GM12878 (cell line): ENCODE data around the gene RRH. TPM values are rescaled to one million over a fixed set of nuclear protein-coding genes. Genes with fewer than 3 reads are reported as not detected.

Experiments used
- ATAC-seq: fragments of 200-7000 bp; cut with Tn5 transposase; 3 replicates; pipeline ENCODE4 v1.9.1; 2020; ENCODE audit warnings: mild to moderate bottlenecking, moderate library complexity
- BruUV-seq: library from RNA; stranded (reverse); fragments of 400-500 nt; replicated peaks from 2 replicates; lab custom pipeline; 2021; lab: Mats Ljungman, UMichigan
- CTCF ChIA-PET: fragments of 300-600 bp; sonication (Branson Sonifier 250); formaldehyde crosslinking; extraction: SDS; loops from one replicate; lab custom pipeline; 2021; ENCODE audit warnings: inconsistent platforms; lab: Yijun Ruan, JAX
- POLR2A ChIA-PET: fragments of 350-600 bp; formaldehyde crosslinking; extraction: SDS; loops from one replicate; lab custom pipeline; 2021; ENCODE audit warnings: inconsistent platforms; lab: Charles Lee
- RAD21 ChIA-PET: fragments of 300-600 bp; sonication (Branson Sonifier 250); formaldehyde crosslinking; loops from one replicate; lab custom pipeline; 2023; ENCODE audit warnings: antibody characterized with exemption; ENCODE audit not compliant: unreplicated experiment; lab: Charles Lee
- SMC1A ChIA-PET: fragments of 300-600 bp; sonication (Branson Sonifier 250); formaldehyde crosslinking; loops from one replicate; lab custom pipeline; 2023; ENCODE audit not compliant: unreplicated experiment, uncharacterized antibody; lab: Charles Lee
- DNase-seq: peaks from one replicate; pipeline ENCODE4 v3.0.0-alpha.2; 2011; ENCODE audit warnings: low read depth, low spot score
- FAIRE-seq: peaks from 3 replicates; lab custom pipeline; 2011; peaks lifted over from hg19 to GRCh38; lab: Jason Lieb, UNC
- H2AFZ ChIP-seq: 2 replicates; pipeline ENCODE4 v1.6.0; 2011; ENCODE audit warnings: low read depth, low read length, control low read depth; ENCODE audit not compliant: control insufficient read depth
- H3K27ac ChIP-seq: 2 replicates; pipeline ENCODE4 v1.5.1; 2011; ENCODE audit warnings: control low read depth; ENCODE audit not compliant: control insufficient read depth, insufficient read depth
- H3K27me3 ChIP-seq, 2 experiments: replicated peaks in 1 of 2; 2 replicates each; pipeline versions ENCODE4 v1.6.0 to v1.6.1; 2011; ENCODE audit warnings: low read length in 1 of 2; ENCODE audit not compliant: control insufficient read depth in 2 of 2, insufficient read depth in 2 of 2
- H3K36me3 ChIP-seq, 2 experiments: 2 replicates each; pipeline ENCODE4 v1.5.1; 2011; ENCODE audit warnings: low read length in 1 of 2; ENCODE audit not compliant: control insufficient read depth in 2 of 2, insufficient read depth in 2 of 2
- H3K4me1 ChIP-seq: 2 replicates; pipeline ENCODE4 v1.6.1; 2011; ENCODE audit warnings: mild to moderate bottlenecking, low read length, moderate library complexity, mixed read lengths; ENCODE audit not compliant: control insufficient read depth, insufficient read depth
- H3K4me2 ChIP-seq: 2 replicates; pipeline ENCODE4 v1.6.0; 2011; ENCODE audit warnings: control low read depth; ENCODE audit not compliant: control insufficient read depth, insufficient read depth
- H3K4me3 ChIP-seq: fragments of 200-600 bp; sonication (generic); 2 replicates; pipeline ENCODE4 v1.5.1; 2016
- H3K79me2 ChIP-seq: 2 replicates; pipeline ENCODE4 v1.6.0; 2011; ENCODE audit warnings: low read length; ENCODE audit not compliant: control insufficient read depth, insufficient read depth
- H3K9ac ChIP-seq: 2 replicates; pipeline ENCODE4 v1.8.0; 2011; ENCODE audit warnings: low read length, control low read depth, mixed read lengths; ENCODE audit not compliant: control insufficient read depth, insufficient read depth
- H3K9me3 ChIP-seq: replicated peaks from 3 replicates; pipeline ENCODE4 v1.5.1; 2011; ENCODE audit warnings: mild to moderate bottlenecking, low read length; ENCODE audit not compliant: control insufficient read depth, insufficient read depth
- H4K20me1 ChIP-seq: 2 replicates; pipeline ENCODE4 v1.6.0; 2011; ENCODE audit not compliant: control insufficient read depth, insufficient read depth
- ATF7 ChIP-seq: fragments of 450-650 bp; IDR thresholded peaks from 2 replicates; pipeline ENCODE4 v1.6.1; 2016; ENCODE audit warnings: low read depth, mild to moderate bottlenecking
- MYC ChIP-seq: IDR thresholded peaks from 2 replicates; pipeline ENCODE4 v1.6.1; 2011; ENCODE audit warnings: mild to moderate bottlenecking, low read length, moderate library complexity, inconsistent platforms; ENCODE audit not compliant: insufficient read depth, insufficient replicate concordance, insufficient read length, severe bottlenecking
- PBX3 ChIP-seq: IDR thresholded peaks from 2 replicates; pipeline ENCODE4 v1.6.1; 2011; ENCODE audit warnings: mild to moderate bottlenecking, low read depth, low read length, moderate library complexity; ENCODE audit not compliant: insufficient replicate concordance
- RBBP5 ChIP-seq: fragments of 200-600 bp; sonication (generic); conservative IDR thresholded peaks from 2 replicates; pipeline ENCODE4 v1.6.1; 2016
- RCOR1 ChIP-seq: conservative IDR thresholded peaks from 2 replicates; pipeline ENCODE4 v1.6.1; 2012; ENCODE audit warnings: low read depth, low read length, improper control_type of control experiment
- USF1 ChIP-seq: IDR thresholded peaks from 2 replicates; pipeline ENCODE4 v1.6.1; 2011; ENCODE audit warnings: borderline replicate concordance, low read depth, mild to moderate bottlenecking, moderate library complexity, mixed read lengths, low read length; ENCODE audit not compliant: insufficient read depth; ENCODE audit errors: extremely low read length
- WGBS: methylation state at CpG from one replicate; pipeline ENCODE4 v1.1.6; 2016; ENCODE audit warnings: low lambda C conversion rate; ENCODE audit not compliant: insufficient replicate concordance, insufficient coverage; ENCODE audit errors: missing lambda C conversion rate; 5-methylcytosine and 5-hydroxymethylcytosine counted together
- in situ Hi-C: fragments of 300-500 bp; cut with MboI; formaldehyde crosslinking; loops from 9 replicates; pipeline ENCODE4 v1.14.3; 2018; ENCODE audit warnings: mixed read lengths
- intact Hi-C: fragments of 100-400 bp; cut with micrococcal nuclease; formaldehyde crosslinking; loops from one replicate; pipeline ENCODE4 v1.14.2; 2022; ENCODE audit not compliant: unreplicated experiment
- polyA plus RNA-seq, 11 experiments: library from polyadenylated mRNA; depleted of rRNA in 4 of 11; unstranded in 6 of 11; stranded (reverse) in 5 of 11; fragments of >200 nt; fragmentation: Nextera tagmentation in 4 of 11; fragmentation: Illumina TruSeq in 1 of 11; extraction: Ambion mirVana in 4 of 11; extraction: Trizol in 1 of 11; gene quantifications; 1 replicate in 1 of 11; 2 replicates in 10 of 11; pipeline versions ENCODE4 v1.2.1 to v1.2.3, GENCODE V29; 2011 to 2016; ENCODE audit warnings: inconsistent platforms in 2 of 11, missing spikeins in 2 of 11, low read depth in 1 of 11
- total RNA-seq, 4 experiments: library from RNA; depleted of rRNA in 3 of 4; stranded (reverse); fragments of >200 nt in 3 of 4; fragmentation: Illumina TruSeq in 1 of 4; extraction: Trizol in 1 of 4; gene quantifications; 2 replicates each; pipeline versions ENCODE4 v1.2.1 to v1.2.3, GENCODE V29; 2013 to 2021
- TF ChIP-seq, protein P1 (sequence below): IDR thresholded peaks from 2 replicates; pipeline ENCODE4 v1.6.1; 2012; ENCODE audit warnings: low read depth, low read length, improper control_type of control experiment
- TF ChIP-seq, protein P2 (sequence below): fragments of 450-650 bp; IDR thresholded peaks from 2 replicates; pipeline ENCODE4 v1.6.1; 2016; ENCODE audit warnings: mild to moderate bottlenecking

Gene RRH
- total and polyA plus RNA-seq, 10 of the 15 experiments (the other 5 are each of a cell fraction or from before 2014, with no cell fraction given) = 0.06 to 0.24 (median 0.12) TPM; not detected in 6

GRCh38 chr4:109811707-109812106 is 16.1 kb upstream of the RRH start:
- Histone ChIP-seq H3K9ac (no peak overlapping the region), H4K20me1 (no peaks in the 10 kb centered on the region), H2AFZ (no peak overlapping the region), H3K4me2 (no peak overlapping the region), H3K27ac (no peak overlapping the region), H3K9me3 (no peaks in the 10 kb centered on the region), H3K27me3 (no peaks in the 10 kb centered on the region), H3K4me1 (no peaks in the 10 kb centered on the region), H3K79me2 (peaks cover 14% of the 10 kb centered on the region), H3K36me3 (no peaks in the 10 kb centered on the region), H3K4me3 (no peak overlapping the region)
- TF ChIP-seq, protein P1, sequence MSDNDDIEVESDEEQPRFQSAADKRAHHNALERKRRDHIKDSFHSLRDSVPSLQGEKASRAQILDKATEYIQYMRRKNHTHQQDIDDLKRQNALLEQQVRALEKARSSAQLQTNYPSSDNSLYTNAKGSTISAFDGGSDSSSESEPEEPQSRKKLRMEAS = no peak
- no peak for TF ChIP-seq RCOR1
- TF ChIP-seq PBX3 = peak; percentile 71
- peak; percentile 82 for TF ChIP-seq ATF7
- TF ChIP-seq USF1 = no peak
- no peak for TF ChIP-seq MYC
- TF ChIP-seq RBBP5 = no peak
- TF ChIP-seq, protein P2, sequence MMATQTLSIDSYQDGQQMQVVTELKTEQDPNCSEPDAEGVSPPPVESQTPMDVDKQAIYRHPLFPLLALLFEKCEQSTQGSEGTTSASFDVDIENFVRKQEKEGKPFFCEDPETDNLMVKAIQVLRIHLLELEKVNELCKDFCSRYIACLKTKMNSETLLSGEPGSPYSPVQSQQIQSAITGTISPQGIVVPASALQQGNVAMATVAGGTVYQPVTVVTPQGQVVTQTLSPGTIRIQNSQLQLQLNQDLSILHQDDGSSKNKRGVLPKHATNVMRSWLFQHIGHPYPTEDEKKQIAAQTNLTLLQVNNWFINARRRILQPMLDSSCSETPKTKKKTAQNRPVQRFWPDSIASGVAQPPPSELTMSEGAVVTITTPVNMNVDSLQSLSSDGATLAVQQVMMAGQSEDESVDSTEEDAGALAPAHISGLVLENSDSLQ = peak; percentile 86
- no TSS peak for BruUV-seq
- ATAC-seq (no peak), DNase-seq (no peak), FAIRE-seq (no peak)
- 42% methylated on average over 3 of the region's 3 CpGs for WGBS
- intact Hi-C loops = loop anchor here (10.0 kb wide), 1 partner anchor 383 kb away; the partner anchor contains the start of gene ELOVL6
- ChIA-PET SMC1A (no interaction called here), CTCF (no interaction called here), POLR2A (no interaction called here), RAD21 (no interaction called here)
- in situ Hi-C loops = loop anchor here (5.0 kb wide), 1 partner anchor 384 kb away; no protein-coding TSS in a partner anchor
